ENCODE data around the gene CPM. TPM values are rescaled to one million over a fixed set of nuclear protein-coding genes. Genes with fewer than 3 reads are reported as not detected.
"Not testable (repeated sequence)": the region's sequence is repeated elsewhere in the genome, so short reads cannot be mapped to it uniquely, and the experiment has no call there.

The CPM gene
- total RNA-seq, 1 donor from 2014 or later, result 45.2 TPM

DNA sequence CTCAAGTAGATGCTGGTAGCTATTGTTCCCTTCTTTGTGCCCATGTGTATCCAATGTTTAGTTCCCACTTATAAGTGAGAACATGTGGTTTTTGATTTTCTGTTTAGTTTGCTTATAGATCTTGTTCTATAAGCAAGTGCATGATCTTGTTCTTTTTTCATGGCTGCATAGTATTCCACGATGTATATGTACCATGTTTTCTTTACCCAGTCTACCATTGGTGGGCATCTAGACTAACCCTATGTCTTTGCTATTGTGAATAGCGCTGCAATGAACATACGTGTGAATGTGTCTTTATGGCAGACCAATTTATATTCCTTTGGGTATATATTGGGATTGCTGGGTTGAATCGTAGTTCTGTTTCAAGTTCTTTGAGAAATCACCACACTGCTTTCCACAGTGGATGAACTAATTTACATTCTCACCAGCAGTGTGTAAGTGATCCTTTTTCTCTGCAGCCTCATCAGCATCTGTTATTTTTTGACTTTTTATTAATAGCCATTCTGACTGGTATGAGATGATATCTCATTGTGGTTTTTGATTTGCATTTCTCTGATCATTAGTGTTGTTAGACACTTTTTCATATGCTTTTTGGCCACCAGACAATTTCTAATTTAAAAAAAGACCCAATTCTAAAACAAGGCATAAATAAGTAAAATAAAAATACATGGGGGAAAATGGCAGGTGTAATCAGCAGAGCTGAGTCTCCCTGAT, 50.6 kb downstream of the CPM start:
- ATAC-seq, result no peak
- DNase-seq (ENCODE audit: low spot score), result no peak

DNA sequence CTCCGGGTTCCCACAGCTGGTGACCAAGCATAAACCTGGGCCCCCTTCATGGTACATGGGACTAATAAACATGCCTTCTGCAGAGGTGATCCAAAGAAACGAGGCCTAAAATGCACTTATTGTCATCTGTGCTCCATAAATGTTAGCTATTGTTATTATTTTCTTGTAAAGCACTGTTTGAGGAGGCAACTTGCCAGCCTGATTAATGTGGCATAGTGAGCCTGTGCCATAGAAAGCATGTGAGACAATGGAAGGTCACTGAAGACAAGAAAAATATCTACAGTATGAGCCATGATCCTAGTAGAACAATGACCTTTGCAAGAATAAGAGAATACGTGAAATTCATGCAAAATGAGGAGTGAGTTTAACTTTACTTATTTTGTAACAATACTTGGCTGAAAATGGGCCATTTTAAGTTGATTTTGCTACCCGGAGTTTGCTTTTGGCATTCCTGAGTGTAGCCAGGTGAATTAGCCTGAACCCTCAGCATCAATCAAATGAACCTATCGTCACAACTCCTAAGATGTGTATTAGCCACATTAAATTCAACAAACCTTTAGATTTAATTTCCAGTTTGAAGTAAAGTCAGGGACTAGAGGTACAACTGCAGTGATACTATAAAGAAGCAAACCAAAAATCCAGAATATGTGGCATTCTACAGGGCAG, 52.2 kb downstream of the CPM start:
- ATAC-seq (no peak), DNase-seq (ENCODE audit: low spot score) (no peak)

- ATAC-seq, result no peak
- no peak for DNase-seq (ENCODE audit: low spot score)
Observed at GRCh38 chr12:68878846-68879245, 54.1 kb downstream of the CPM start.

- DNase-seq (ENCODE audit: low spot score) (no peak), ATAC-seq (no peak)
Observed at GRCh38 chr12:68878283-68878682, 54.7 kb downstream of the CPM start.

DNA sequence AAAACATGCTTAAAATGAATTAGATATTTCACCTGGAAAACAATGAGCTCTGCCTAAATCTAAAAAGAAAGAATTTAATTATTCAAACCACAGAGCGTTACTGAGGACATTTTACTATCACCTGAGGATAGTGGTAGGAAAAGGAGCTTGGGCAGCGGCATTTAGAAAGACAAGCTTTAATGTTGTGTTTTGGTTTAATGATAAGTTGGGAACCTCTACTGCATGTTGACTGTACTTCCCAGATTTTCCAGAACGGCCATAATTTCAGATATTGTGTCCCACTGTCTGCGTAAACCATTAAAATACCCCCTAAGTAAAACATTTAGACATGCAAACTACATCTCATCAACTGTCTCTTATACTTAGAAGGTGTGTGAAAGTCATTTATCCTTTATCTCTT, 55.4 kb downstream of the CPM start:
- DNase-seq (ENCODE audit: low spot score) (no peak), ATAC-seq (no peak)

DNA sequence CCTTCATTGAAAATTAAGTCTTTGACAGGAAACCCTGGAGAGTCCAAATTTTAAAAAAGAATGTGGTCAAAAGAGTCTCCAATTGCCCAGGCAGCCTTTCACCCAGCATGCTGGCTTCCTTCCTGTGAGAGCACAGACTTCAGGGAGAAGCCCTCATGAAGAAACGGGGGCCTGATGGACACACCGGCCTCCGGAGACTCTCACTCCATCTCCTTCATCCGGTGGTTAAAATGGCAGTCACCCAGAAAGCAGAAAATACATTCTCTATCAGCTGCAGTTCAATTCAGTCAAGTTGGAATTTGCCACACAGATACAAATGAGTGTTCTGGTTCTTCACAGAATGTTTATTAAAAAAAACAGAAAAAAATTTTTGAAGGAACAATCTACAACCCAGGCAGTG, 56.5 kb downstream of the CPM start:
- DNase-seq (ENCODE audit: low spot score), result no peak
- ATAC-seq, result no peak

DNA sequence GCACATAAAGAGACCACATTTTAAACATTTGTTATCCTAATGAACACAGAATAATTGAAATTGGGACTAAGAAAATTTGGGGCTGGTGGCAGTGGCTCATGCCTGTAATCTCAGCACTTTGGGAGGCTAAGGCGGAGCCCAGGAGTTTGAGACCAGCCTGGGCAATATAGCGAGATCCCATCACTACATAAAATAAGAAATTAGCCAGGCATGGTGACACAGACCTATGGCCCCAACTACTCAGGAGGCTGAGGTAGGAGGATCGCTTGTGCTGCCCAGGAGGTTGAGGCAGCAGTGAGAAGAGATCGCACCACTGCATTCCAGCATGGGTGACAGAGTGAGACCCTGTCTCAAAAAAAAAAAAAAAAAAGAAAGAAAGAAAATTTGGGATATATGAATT, 59.7 kb downstream of the CPM start:
- no peak for ATAC-seq
- DNase-seq (ENCODE audit: low spot score), result no peak

GRCh38 chr12:68871921-68872320, 61.0 kb downstream of the CPM start:
- DNase-seq (ENCODE audit: low spot score), result no peak
- ATAC-seq, result no peak

- DNase-seq (ENCODE audit: low spot score) (no peak), ATAC-seq (no peak)
Observed at GRCh38 chr12:68871396-68871795, 61.6 kb downstream of the CPM start.

DNA sequence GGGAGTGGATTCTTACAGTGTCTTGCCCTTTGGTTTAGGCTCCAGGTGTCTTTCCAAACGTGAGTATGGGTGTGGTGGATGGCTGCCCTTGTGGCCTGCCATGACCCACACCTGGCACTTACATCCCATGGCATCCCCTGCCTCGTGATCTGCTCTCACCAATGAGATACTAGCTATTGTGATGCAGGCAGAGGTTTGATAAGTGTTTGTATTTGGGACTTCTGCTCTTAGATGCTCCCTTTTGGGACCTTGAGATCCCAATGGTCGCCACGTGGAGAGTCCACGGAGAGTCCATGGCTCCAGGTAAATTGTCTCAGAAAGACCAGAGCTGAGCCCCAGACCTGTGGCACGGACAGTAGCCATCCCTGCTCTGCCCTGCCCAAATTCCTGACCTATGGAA, 62.5 kb downstream of the CPM start:
- DNase-seq (ENCODE audit: low spot score) (no peak), ATAC-seq (no peak)

DNA sequence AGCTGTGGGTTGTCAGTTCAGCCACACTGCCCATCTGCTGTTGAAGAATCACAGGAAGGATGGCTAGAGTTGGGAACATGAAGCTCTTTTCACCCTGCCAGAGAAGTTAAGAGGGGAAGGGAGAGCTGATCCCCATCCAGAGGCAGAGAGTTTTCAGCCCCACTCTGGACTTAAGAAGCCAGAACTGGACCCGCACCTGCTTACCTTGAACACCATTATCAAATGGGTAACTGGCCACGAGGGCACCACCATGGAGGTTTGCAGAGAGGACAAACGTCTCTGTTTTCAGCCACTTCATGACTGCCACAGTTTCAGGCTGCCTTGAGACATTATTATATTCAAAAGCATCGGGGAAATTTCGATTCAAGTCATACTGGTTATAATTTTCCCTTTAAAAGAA, 63.0 kb downstream of the CPM start:
- DNase-seq (ENCODE audit: low spot score) (no peak), ATAC-seq (no peak)

GRCh38 chr12:68868043-68868790, 64.8 kb downstream of the CPM start:
- DNase-seq (ENCODE audit: low spot score), result no peak
- no peak for ATAC-seq

DNA sequence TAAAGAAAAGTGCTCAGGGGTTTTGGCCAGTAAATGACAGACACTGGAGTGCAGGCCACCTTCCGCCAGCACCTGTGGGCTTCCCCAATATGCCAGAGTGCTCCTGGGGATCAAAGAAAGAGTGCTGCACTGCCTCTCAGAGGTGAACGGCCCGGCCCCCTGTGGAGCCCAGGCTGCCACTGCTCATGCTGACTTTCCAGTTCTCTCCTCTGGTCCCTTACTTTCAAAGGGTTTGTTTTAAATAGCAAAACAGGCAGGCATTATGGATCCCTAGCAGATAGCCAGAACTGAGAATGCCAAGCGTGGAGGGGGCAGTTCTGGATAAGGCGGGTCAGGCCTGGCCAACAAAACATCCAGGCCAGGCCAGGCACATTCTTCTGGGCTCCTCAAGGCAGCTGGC, 65.4 kb downstream of the CPM start:
- DNase-seq (ENCODE audit: low spot score) (no peak), ATAC-seq (no peak)

GRCh38 chr12:68866950-68867349, 66.0 kb downstream of the CPM start:
- DNase-seq (ENCODE audit: low spot score), result no peak
- ATAC-seq, result no peak

DNA sequence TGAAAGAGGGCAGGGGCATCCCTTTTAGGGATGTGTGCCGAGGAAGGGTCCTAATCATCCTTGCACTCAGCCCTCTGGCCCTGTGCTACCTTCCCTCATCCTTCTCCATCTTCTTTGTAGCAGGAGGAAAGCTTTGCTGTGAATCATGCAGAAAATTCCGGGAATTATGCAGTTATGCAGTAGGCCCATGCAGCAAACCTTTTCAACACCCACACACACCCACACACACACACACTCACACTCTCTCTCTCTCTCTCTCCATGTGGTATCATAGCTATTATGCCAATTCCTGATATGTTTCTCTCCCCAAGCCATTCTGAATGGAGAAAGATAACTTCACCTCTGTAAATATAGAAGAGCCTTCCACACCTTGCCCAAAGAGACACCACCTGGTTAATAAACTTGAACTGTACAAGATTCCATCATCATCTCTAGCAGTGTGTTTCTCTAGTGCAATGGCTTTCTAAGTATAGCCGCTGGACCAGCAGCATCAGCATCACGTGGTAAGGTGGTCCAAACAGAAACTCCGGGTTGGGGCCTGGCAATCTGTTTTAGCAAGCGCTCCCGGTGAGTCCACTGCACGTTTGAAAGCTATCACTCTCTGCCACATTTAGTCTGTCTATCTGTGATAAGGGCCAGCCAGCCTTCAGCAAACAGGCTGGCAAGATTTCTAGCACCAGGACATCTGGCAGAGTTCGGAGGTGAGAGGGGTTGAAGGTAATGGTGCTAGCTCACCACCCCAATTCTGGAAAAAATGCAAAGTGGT, 67.4 kb downstream of the CPM start:
- ATAC-seq (peak; percentile 34), DNase-seq (ENCODE audit: low spot score) (no peak)

DNA sequence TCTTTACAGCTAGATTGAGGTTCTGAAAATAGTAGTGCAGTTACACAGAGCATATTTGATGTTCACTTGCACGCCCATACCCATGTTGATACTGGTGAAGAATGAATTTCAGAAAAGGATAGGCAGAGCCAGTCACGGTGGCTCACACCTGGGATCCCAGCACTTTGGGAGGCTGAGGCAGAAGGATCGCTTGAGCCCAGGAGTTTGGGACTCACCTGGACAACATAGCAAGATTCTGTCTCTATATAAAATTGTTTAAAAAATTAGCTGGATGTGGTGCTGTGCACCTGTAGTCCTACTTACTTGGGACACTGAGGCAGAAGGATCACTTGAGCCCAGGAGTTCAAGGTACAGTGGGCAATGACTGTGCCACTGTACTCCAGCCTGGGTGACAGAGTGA, 68.4 kb downstream of the CPM start:
- DNase-seq (ENCODE audit: low spot score) (no peak), ATAC-seq (no peak)

DNA sequence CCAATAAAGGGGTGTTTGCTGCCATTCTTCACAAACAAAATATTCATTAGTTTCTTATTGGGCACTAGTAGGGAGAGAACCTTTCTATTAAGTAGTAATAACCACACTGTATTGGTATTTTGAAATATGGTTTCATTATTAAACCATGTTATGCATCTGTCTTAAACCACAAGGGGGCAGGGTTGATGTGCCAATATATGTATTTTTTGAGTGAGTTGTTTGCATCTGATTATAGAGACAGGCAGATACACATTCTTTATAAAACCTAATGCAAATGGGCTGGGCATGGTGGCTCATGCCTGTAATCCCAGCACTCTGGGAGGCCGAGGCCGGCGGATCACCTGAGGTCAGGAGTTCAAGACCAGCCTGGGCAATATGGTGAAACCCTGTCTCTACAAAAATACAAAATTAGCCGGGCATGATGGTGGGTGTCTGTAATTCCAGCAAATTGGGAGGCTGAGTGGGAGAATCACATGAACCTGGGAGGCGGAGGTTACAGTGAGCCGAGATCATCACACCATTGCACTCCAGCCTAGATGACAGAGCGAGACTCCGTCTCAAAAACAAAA, 69.0 kb downstream of the CPM start:
- not testable (repeated sequence) for DNase-seq (ENCODE audit: low spot score)
- ATAC-seq, result peak; percentile 79

- ATAC-seq (no peak), DNase-seq (ENCODE audit: low spot score) (no peak)
Observed at GRCh38 chr12:68863109-68863770, 69.7 kb downstream of the CPM start.

- DNase-seq (ENCODE audit: low spot score), result no peak
- no peak for ATAC-seq
Observed at GRCh38 chr12:68861890-68862289, 71.1 kb downstream of the CPM start.

- ATAC-seq, result peak; percentile 50
- DNase-seq (ENCODE audit: low spot score), result no peak
Observed at GRCh38 chr12:68856510-68856909, 76.5 kb downstream of the CPM start.

Measured in left lobe of liver (tissue), 2 donors.